B cell (primary cell): Measurements from ENCODE around the gene ARGLU1.

Source experiments
- CTCF ChIP-seq: fragments of 200-600 bp; IDR thresholded peaks from one replicate; pipeline ENCODE4 v1.8.0; 2022; ENCODE audit warnings: antibody characterized with exemption, mild to moderate bottlenecking
- EZH2 ChIP-seq: IDR thresholded peaks from 2 replicates; pipeline ENCODE4 v1.6.1; 2012; ENCODE audit warnings: borderline replicate concordance, low read depth, mild to moderate bottlenecking, moderate library complexity, low read length; ENCODE audit not compliant: insufficient read depth, poor library complexity, severe bottlenecking

- TF ChIP-seq EZH2 (no peak), CTCF (no peak)
These were observed 52.9 kb downstream of the ARGLU1 start for GRCh38 chr13:106514928-106515634.
